ENCODE measurements around the gene SLC5A6. TPM values are rescaled to one million over a fixed set of nuclear protein-coding genes. Genes with fewer than 3 reads are reported as not detected.

The SLC5A6 gene
- total and polyA plus RNA-seq, 2 of the 8 experiments (the other 6 are each of a cell fraction or from before 2014, with no cell fraction given), result 118 to 183 TPM

- TF ChIP-seq RAD21 (IDR thresholded peaks at IDR 0.05 in 1 of 2, conservative IDR thresholded peaks at IDR 0.05 in 1 of 2; ENCODE audit: low read depth in 2 of 2, low read length in 2 of 2), result no peak
- TF ChIP-seq RNF2 (IDR thresholded peaks at IDR 0.05; ENCODE audit: borderline replicate concordance, low read depth, low read length, missing control alignments, poor library complexity, severe bottlenecking), result no peak
- no peak for TF ChIP-seq CTBP2 (IDR thresholded peaks at IDR 0.05; ENCODE audit: borderline replicate concordance, insufficient read depth, insufficient read length, low read length)
- no peak for TF ChIP-seq CEBPB (IDR thresholded peaks at IDR 0.05; ENCODE audit: low read depth, low read length)
- TF ChIP-seq NRF1 (IDR thresholded peaks at IDR 0.05; ENCODE audit: low read depth, low read length), result no peak
- TF ChIP-seq SIRT6 (IDR thresholded peaks at IDR 0.05; ENCODE audit: low read length), result no peak
- TF ChIP-seq JUN (IDR thresholded peaks at IDR 0.05; ENCODE audit: low read depth, low read length), result no peak
Observed at GRCh38 chr2:27209621-27210401, 2.3 kb downstream of the SLC5A6 start (continued).
